Stimulated activated CD4-positive, alpha-beta T cell treated with anti-CD3 and anti-CD28 coated beads, Interleukin-1b, Interleukin-23, amount 100 ng/mL, for 24 hours (primary cell): ENCODE results near the gene TFPI.
A peak's percentile ranks its signal among the peaks of the same experiment; 100 is the strongest.

Experiments used
- DNase-seq, 4 experiments: peaks; one replicate each; pipeline ENCODE4 v3.0.0-alpha.2; 2020; ENCODE audit warnings: low read depth in 4 of 4, low spot score in 1 of 4

The TFPI gene

GRCh38 chr2:187506416-187506815, 47.8 kb downstream of the TFPI start:
- DNase-seq: no peak

- DNase-seq: no peak
Observed at GRCh38 chr2:187505065-187505672, 49.1 kb downstream of the TFPI start.

GRCh38 chr2:187504312-187504921, 49.8 kb downstream of the TFPI start:
- DNase-seq: no peak

GRCh38 chr2:187503700-187504099, 50.5 kb downstream of the TFPI start:
- DNase-seq: no peak

- no peak for DNase-seq
Observed at GRCh38 chr2:187502467-187502866, 51.8 kb downstream of the TFPI start.

- no peak for DNase-seq
Observed at GRCh38 chr2:187500585-187501359, 53.5 kb downstream of the TFPI start.

GRCh38 chr2:187499941-187500532, 54.2 kb downstream of the TFPI start:
- DNase-seq: peak in 2 of 4 experiments; percentile 2 to 10

GRCh38 chr2:187497858-187498463, 56.3 kb downstream of the TFPI start:
- no peak for DNase-seq

- no peak for DNase-seq
Observed at GRCh38 chr2:187497140-187497539, 57.1 kb downstream of the TFPI start.

GRCh38 chr2:187495324-187495723, 58.9 kb downstream of the TFPI start:
- no peak for DNase-seq

GRCh38 chr2:187493877-187494568, 60.2 kb downstream of the TFPI start:
- no peak for DNase-seq

- DNase-seq: no peak
Observed at GRCh38 chr2:187493180-187493579, 61.1 kb downstream of the TFPI start.

- no peak for DNase-seq
Observed at GRCh38 chr2:187486241-187486640, 68.0 kb downstream of the TFPI start.

- DNase-seq: no peak
Observed at GRCh38 chr2:187485523-187485922, 68.7 kb downstream of the TFPI start.

- DNase-seq: no peak
Observed at GRCh38 chr2:187483537-187483936, 70.7 kb downstream of the TFPI start.

- no peak for DNase-seq
Observed at GRCh38 chr2:187482796-187483195, 71.4 kb downstream of the TFPI start.

- DNase-seq: no peak
Observed at GRCh38 chr2:187481543-187481942, 72.7 kb downstream of the TFPI start.

- DNase-seq: no peak
Observed at GRCh38 chr2:187478719-187479118, 75.5 kb downstream of the TFPI start.

- no peak for DNase-seq
Observed at GRCh38 chr2:187477051-187477450, 77.2 kb downstream of the TFPI start.

- DNase-seq: no peak
Observed at GRCh38 chr2:187475499-187476248, 78.6 kb downstream of the TFPI start.
